AG09319 (cell line): ENCODE measurements around the gene NPAS3.

Source experiments
- DNase-seq: peaks from one replicate; pipeline ENCODE4 v3.0.0-alpha.2; 2010; ENCODE audit warnings: low read depth; ENCODE audit errors: extremely low read depth
- TF ChIP-seq, protein P1 (sequence below): IDR thresholded peaks from 2 replicates; pipeline ENCODE4 v1.5.1; 2011; ENCODE audit warnings: low read depth, mild to moderate bottlenecking, inconsistent platforms, low read length, moderate library complexity

Gene NPAS3

DNA sequence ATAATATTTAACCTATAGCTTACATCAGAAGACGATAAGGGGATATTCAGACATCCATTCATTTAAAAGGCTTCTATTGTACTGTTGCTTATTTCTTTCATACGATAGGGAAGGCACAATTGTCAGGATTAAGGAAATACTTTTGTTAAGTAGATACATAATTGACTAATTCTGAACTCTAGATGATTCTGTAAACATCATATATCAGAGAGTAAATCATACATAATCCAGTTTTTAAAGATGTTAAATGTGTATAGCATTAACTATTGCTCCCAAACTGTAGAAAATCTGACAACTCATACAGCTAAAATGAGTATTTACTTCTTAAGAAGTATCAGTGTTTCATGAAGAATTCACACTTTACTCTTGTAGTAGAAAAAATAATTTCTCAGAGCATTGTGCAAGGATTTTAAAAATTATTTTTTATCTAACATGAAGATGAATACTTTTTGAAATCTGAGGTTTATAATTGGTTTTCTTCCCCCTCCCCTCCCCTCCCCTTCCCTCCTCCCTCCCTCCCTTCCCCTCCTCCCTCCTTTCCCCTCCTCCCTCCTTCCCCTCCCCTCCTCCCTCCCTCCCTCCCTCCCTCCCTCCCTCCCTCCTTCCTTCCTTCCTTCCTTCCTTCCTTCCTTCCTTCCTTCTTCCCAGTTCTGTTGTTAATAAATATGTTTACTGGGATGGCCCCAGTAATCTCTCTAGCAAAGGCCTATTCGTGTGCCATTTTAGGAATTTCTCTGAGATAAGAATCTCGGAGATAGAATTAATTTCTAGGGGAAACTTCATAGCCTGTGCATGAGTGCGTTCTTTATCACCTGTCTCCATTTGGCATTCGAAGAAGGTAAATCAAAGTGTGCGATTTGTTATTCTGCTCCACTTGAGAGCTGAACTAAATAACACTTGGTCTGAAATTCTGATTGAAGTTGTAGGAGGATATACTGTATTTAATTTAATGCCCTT, 2.3 kb downstream of the NPAS3 start:
- no peak for DNase-seq

DNA sequence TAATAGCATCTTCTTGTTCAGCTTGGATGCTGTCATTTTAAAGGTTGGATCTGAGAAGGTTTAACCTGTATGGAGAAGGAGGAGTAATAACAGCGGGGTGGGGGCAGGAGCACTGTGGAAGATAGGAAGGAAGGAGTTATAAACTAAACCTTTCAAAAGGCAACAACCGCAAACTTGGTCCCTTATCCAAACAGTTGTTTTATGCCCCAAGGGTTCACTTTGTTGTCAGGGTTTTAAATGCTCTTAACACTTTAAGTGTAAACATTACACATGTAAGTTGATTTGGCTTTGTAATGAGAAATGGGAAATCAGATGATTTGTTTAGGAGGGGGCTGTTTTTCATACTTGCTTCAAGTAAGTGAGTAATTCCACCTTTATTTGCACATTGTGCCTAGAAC, 3.0 kb downstream of the NPAS3 start:
- DNase-seq, result no peak

More for the DNA sequence above, 2.3 kb downstream of the NPAS3 start:
- TF ChIP-seq, protein P1, sequence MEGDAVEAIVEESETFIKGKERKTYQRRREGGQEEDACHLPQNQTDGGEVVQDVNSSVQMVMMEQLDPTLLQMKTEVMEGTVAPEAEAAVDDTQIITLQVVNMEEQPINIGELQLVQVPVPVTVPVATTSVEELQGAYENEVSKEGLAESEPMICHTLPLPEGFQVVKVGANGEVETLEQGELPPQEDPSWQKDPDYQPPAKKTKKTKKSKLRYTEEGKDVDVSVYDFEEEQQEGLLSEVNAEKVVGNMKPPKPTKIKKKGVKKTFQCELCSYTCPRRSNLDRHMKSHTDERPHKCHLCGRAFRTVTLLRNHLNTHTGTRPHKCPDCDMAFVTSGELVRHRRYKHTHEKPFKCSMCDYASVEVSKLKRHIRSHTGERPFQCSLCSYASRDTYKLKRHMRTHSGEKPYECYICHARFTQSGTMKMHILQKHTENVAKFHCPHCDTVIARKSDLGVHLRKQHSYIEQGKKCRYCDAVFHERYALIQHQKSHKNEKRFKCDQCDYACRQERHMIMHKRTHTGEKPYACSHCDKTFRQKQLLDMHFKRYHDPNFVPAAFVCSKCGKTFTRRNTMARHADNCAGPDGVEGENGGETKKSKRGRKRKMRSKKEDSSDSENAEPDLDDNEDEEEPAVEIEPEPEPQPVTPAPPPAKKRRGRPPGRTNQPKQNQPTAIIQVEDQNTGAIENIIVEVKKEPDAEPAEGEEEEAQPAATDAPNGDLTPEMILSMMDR, result no peak

DNA sequence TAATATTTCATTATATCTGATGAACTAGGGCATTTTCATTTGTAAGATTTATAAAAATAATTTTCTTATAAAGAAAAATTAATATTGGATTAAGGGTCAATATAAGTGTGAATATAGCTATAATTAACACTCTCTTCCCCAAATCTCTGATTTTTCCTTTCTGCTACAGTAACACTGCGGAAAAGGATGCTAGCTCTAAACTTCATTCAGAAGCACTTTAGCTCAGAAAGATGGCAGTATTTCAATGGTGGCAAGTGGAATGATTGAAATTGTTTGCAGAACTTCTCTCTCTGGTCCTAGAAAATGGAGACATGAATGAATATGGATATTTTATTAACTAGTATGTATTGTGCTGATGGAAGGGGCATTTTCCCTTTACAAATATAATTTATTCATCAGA, 8.4 kb downstream of the NPAS3 start:
- TF ChIP-seq, protein P1, result no peak
- DNase-seq, result no peak

More for the DNA sequence above, 3.0 kb downstream of the NPAS3 start:
- TF ChIP-seq, protein P1, result no peak

DNA sequence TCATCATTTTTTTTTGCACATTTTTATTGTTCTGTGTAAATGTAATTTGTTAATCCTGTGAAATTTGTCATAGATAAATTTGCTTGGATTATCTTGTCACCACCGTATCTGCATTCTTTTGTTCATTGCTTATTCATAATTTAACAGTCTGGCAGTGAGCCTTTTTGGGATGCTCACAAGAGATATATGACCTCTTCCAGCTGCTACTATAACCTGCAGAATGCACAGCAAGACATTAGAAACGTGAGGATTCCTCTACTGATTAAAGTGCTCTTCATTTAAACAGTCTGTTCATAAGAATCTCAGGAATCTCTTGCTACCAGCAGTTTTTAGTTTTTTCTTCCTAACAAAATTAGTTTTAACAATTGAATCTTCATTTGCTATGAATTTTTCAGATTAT, 9.1 kb downstream of the NPAS3 start:
- TF ChIP-seq, protein P1, result no peak
- no peak for DNase-seq

DNA sequence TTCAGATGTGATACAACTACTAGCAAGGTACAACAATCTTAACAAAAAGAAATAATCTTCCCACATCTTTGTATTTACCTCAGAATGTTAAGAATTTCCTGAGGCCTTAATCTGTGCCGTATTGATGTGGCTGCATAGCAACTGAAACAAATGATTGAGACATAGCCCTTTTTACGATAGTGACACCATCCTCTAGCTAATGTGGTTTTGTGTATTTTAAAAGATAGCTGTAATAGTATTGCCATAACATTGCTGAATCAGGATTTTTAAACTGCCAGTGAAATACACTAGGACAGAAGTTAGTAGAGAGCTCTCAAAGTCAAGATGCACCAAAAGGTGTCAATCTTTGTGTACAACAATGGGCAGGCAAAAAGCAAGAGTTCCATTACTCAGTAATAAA, 11.9 kb downstream of the NPAS3 start:
- DNase-seq, result no peak
- TF ChIP-seq, protein P1, result no peak

DNA sequence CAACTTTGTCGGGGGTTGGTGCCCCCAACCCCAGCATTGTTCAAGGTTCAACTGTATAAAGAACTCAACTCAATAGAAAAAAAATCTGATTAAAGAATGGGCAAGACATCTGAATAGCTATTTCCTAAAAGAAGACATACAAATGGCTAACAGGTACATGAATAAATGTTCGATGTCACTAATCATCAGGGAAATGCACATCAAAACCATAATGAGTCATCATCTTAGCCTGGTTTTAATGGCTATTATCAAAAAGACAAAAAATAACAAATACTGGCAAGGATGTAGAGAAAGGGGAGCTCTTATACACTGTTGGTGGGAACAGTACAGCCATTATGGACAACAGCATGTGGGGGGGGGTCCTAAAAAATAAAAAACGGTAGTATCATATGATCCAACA, 28.7 kb downstream of the NPAS3 start:
- TF ChIP-seq, protein P1, result no peak
- no peak for DNase-seq

DNA sequence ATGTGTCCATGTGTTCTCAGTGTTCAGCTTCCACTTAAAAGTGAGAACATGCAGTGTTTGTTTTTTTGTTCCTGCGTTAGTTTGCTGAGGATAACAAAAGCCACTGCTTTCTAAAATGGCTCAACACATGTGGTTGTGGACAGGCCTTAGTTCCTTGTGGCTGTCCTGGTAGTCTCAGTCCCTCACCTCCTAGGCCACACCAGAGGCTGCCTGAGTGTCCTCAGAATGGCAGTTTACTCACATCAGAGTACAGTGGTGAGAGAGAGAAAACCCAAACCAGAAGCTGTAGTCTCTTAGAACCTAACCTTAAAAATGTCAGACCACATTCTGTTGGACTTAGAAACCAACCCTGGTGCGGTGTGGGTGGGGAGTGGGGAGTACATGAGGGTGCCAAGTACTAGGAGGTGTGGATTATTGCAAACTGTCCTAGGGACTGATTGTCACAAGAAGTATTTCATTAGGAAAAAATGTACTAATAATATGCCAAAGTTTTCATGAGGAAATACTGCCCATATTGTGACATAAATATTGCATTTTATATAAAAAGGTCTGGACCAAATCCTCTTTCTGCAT, 30.4 kb downstream of the NPAS3 start:
- TF ChIP-seq, protein P1, result no peak
- no peak for DNase-seq
